ENCODE data around the gene PTCD1. TPM values are rescaled to one million over a fixed set of nuclear protein-coding genes. Genes with fewer than 3 reads are reported as not detected.
A peak's percentile ranks its signal among the peaks of the same experiment; 100 is the strongest.

The PTCD1 gene
- total RNA-seq, 6 experiments from 2014 or later: 4.5 to 8.6 (median 6.7) TPM

DNA sequence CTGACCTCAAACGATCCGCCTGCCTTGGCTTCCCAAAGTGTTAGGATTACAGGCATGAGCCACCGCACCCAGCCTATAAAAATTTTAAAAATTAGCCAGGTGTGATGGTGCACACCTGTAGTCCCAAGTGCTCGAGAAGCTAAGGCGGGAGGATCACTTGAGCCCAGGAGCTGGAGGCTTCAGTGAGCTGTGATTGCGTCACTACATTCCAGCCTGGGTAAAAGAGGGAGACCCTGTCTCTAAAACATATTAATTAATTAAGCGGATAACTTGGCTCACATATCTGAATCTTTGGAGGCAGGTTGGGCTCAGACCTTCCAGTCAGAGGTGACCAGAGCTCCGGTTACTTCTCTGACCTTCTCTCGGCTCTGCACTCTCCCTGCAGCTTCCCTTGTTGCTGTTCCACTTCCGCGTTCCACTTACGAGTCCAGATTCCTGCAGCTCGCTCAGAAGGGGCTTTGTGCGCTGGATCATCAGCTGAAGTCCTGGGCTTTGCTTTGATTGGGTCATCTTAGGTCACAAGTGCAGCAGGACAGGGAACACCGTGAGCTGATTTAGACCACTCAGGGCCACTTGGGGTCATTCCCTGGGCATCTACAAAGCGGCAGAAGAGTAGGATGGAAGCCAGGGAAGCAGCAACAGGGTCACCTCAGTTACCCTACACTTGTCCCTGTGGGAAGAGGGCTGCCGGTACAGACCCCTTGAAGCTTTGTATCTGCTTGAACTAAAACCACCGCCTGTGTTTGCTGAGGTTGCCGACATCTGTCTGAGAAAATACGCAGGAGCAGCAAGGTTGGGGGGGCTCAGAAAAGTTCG lies 66.1 kb downstream of the PTCD1 start:
- H3K27ac Mint-ChIP-seq: peak overlapping the region; percentile 60
- H3K36me3 Mint-ChIP-seq (ENCODE audit: low read depth): no peaks in the 10 kb centered on the region
- peaks cover 17% of the 10 kb centered on the region for H3K4me1 Mint-ChIP-seq (ENCODE audit: low read depth)
- H3K9me3 Mint-ChIP-seq: no peaks in the 10 kb centered on the region
- peaks cover 3% of the 10 kb centered on the region; the same call in 1 of the 2 replicates for H3K27me3 Mint-ChIP-seq (ENCODE audit: insufficient read depth)
- TF ChIP-seq, protein P1, sequence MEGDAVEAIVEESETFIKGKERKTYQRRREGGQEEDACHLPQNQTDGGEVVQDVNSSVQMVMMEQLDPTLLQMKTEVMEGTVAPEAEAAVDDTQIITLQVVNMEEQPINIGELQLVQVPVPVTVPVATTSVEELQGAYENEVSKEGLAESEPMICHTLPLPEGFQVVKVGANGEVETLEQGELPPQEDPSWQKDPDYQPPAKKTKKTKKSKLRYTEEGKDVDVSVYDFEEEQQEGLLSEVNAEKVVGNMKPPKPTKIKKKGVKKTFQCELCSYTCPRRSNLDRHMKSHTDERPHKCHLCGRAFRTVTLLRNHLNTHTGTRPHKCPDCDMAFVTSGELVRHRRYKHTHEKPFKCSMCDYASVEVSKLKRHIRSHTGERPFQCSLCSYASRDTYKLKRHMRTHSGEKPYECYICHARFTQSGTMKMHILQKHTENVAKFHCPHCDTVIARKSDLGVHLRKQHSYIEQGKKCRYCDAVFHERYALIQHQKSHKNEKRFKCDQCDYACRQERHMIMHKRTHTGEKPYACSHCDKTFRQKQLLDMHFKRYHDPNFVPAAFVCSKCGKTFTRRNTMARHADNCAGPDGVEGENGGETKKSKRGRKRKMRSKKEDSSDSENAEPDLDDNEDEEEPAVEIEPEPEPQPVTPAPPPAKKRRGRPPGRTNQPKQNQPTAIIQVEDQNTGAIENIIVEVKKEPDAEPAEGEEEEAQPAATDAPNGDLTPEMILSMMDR (IDR thresholded peaks at IDR 0.05): no peak
- peak; percentile 28 for DNase-seq
- peak overlapping the region; percentile 66; the same call in 1 of the 2 replicates for H3K4me3 Mint-ChIP-seq

DNA sequence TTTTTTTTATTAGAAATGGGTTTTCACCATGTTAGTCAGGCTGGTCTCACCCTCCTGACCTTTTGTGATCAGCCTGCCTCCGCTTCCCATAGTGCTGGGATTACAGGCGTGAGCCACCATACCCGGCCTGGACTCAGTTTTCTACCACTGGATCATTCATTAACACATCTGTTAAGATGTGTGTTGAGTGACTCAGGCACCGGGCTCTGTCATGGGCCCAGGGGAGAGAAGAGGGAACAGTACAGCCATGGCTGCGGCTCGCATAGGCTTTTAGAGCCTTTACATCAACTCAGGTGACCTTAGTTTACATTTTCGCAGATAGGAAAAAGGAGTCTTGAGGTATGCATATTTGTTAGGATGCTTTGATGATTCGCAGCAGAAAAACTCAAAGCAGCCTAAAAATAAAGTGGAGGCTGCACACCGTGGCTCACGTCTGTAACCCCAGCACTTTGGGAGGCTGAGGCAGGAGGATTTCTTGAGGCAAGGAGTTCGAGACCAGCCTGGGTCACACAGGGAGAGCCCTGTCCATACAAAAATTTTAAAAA lies 67.2 kb downstream of the PTCD1 start:
- Mint-ChIP-seq H3K36me3 (ENCODE audit: low read depth) (peaks cover 7% of the 10 kb centered on the region; the same call in 1 of the 2 replicates), H3K9me3 (no peaks in the 10 kb centered on the region), H3K27me3 (ENCODE audit: insufficient read depth) (peaks cover 3% of the 10 kb centered on the region; the same call in 1 of the 2 replicates), H3K4me1 (ENCODE audit: low read depth) (peaks cover 17% of the 10 kb centered on the region), H3K27ac (peak overlapping the region; percentile 53; the same call in 1 of the 2 replicates), H3K4me3 (no peak overlapping the region; the same call in 1 of the 2 replicates)
- DNase-seq: no peak
- TF ChIP-seq, protein P1 (IDR thresholded peaks at IDR 0.05): no peak

DNA sequence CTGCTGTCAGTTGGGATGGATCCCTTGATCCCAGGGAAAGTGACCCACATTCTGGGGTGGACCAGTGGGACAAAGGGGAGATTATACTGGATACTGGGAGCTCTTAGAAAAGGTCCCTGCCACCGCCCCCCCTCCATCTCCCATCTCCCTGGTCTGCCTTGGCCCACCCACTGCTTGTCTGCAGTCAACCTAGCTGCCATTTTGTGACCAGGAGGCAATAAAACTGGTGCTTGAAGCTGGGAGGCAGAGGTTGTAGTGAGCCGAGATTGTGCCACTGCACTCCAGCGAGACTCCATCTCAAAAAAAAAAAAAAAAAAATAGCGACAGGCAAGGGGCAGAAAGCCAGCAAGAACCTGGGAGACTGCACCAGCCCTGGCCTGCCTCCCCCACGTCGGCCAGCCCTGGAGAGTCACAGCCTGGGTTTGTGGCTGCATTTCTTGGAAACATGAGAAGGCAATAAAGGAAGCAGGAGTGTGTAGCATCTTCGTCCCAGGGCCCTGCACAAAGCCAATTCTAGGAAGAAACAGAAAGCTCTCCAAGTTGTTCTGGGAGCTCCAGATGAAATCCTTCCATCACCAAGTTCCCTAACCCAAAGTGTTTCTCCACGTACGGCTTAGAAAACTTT lies 68.7 kb downstream of the PTCD1 start:
- peaks cover 17% of the 10 kb centered on the region for H3K4me1 Mint-ChIP-seq (ENCODE audit: low read depth)

DNA sequence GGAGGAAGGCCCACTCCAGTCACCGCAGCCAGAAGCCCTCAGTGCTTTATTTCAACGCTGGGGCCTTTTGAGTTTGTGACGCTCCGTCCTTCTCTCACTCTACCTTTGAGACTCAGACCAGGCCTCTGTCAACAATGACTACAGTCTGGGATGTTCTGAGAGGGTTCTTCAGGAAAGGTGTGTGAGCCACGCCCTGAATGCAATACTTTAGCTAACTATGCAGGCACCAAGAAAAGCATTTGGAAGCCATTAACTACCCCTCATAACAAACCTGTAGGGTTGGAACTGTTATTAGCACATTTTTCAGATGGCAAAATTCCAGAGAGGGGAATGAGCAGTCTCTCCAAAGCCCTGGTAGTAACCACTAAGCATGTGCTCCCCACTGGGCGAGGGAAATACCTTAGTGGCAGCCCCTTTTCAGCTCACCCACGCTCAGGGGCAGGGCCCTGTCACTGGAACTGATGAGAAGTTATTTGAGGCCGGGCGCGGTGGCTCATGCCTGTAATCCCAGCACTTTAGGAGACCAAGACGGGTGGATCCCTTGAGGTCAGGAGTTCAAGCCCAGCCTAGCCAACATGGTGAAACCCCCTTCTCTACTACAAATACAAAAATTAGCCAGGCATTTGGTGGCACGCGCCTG lies 69.7 kb downstream of the PTCD1 start:
- Mint-ChIP-seq H3K36me3 (ENCODE audit: low read depth) (peaks cover 16% of the 10 kb centered on the region; the same call in 1 of the 2 replicates), H3K9me3 (no peaks in the 10 kb centered on the region), H3K4me3 (no peak overlapping the region), H3K27ac (no peak overlapping the region; the same call in 1 of the 2 replicates), H3K27me3 (ENCODE audit: insufficient read depth) (peaks cover 3% of the 10 kb centered on the region; the same call in 1 of the 2 replicates), H3K4me1 (ENCODE audit: low read depth) (peaks cover 17% of the 10 kb centered on the region)
- TF ChIP-seq, protein P1 (IDR thresholded peaks at IDR 0.05): no peak
- DNase-seq: no peak

More for the DNA sequence above, 68.7 kb downstream of the PTCD1 start:
- Mint-ChIP-seq H3K4me3 (no peak overlapping the region), H3K27ac (peak overlapping the region; percentile 31; the same call in 1 of the 2 replicates), H3K27me3 (ENCODE audit: insufficient read depth) (peaks cover 3% of the 10 kb centered on the region; the same call in 1 of the 2 replicates), H3K9me3 (no peaks in the 10 kb centered on the region), H3K36me3 (ENCODE audit: low read depth) (peaks cover 16% of the 10 kb centered on the region; the same call in 1 of the 2 replicates)
- no peak for DNase-seq
- TF ChIP-seq, protein P1 (IDR thresholded peaks at IDR 0.05): no peak

Other genes with a start within 250 kb of the PTCD1 start
- not detected for gene KPNA7, start 230.7 kb downstream of the PTCD1 start, total RNA-seq (2021; fragmentation: NEBNext Ultra II Directional; extraction: Animal tissue kit (Norgen Biotek cat#: 25700))
- gene MYH16, start 166.0 kb downstream of the PTCD1 start, total RNA-seq (2021; fragmentation: NEBNext Ultra II Directional; extraction: Animal tissue kit (Norgen Biotek cat#: 25700)): under 1 TPM in 1 of 6 experiments, not detected in 5; 0.05 TPM
- gene ARPC1A, start 112.9 kb downstream of the PTCD1 start, total RNA-seq (2021; fragmentation: NEBNext Ultra II Directional; extraction: Animal tissue kit (Norgen Biotek cat#: 25700)): 100 to 1,000 TPM; 261 to 285 (median 281) TPM
- gene ARPC1B, start 64.1 kb downstream of the PTCD1 start, total RNA-seq (2021; fragmentation: NEBNext Ultra II Directional; extraction: Animal tissue kit (Norgen Biotek cat#: 25700)): 100 to 1,000 TPM; 233 to 281 (median 249) TPM
- gene PDAP1, start 30.2 kb downstream of the PTCD1 start, total RNA-seq (2021; fragmentation: NEBNext Ultra II Directional; extraction: Animal tissue kit (Norgen Biotek cat#: 25700)): 100 to 1,000 TPM; 148 to 213 (median 180) TPM
- gene BUD31, start 29.8 kb downstream of the PTCD1 start, total RNA-seq (2021; fragmentation: NEBNext Ultra II Directional; extraction: Animal tissue kit (Norgen Biotek cat#: 25700)): 100 to 1,000 TPM; 134 to 147 (median 146) TPM
- 10 to 100 TPM; 26.7 to 34.0 (median 29.2) TPM for gene CPSF4, start 145 bp upstream of the PTCD1 start, total RNA-seq (2021; fragmentation: NEBNext Ultra II Directional; extraction: Animal tissue kit (Norgen Biotek cat#: 25700))
- gene ATP5MF, start 27.4 kb upstream of the PTCD1 start, total RNA-seq (2021; fragmentation: NEBNext Ultra II Directional; extraction: Animal tissue kit (Norgen Biotek cat#: 25700)): 100 to 1,000 TPM; 388 to 466 (median 440) TPM
- gene ZNF789, start 34.1 kb upstream of the PTCD1 start, total RNA-seq (2021; fragmentation: NEBNext Ultra II Directional; extraction: Animal tissue kit (Norgen Biotek cat#: 25700)): 1 to 10 TPM; 5.2 to 6.4 (median 5.6) TPM
- gene ZNF394, start 61.5 kb upstream of the PTCD1 start, total RNA-seq (2021; fragmentation: NEBNext Ultra II Directional; extraction: Animal tissue kit (Norgen Biotek cat#: 25700)): 10 to 100 TPM; 12.7 to 15.1 (median 14.4) TPM
- gene ZKSCAN5, start 65.9 kb upstream of the PTCD1 start, total RNA-seq (2021; fragmentation: NEBNext Ultra II Directional; extraction: Animal tissue kit (Norgen Biotek cat#: 25700)): 10 to 100 TPM in 5 of 6 experiments, 1 to 10 TPM in 1; 10.0 to 12.8 (median 11.3) TPM
- gene FAM200A, start 113.3 kb upstream of the PTCD1 start, total RNA-seq (2021; fragmentation: NEBNext Ultra II Directional; extraction: Animal tissue kit (Norgen Biotek cat#: 25700)): 1 to 10 TPM; 3.6 to 5.5 (median 5.3) TPM
- gene ZNF655, start 119.8 kb upstream of the PTCD1 start, total RNA-seq (2021; fragmentation: NEBNext Ultra II Directional; extraction: Animal tissue kit (Norgen Biotek cat#: 25700)): 10 to 100 TPM; 38.6 to 50.0 (median 43.5) TPM
- 1 to 10 TPM in 1 of 6 experiments, under 1 TPM in 5; 0.24 to 1.4 (median 0.52) TPM for gene TMEM225B, start 159.5 kb upstream of the PTCD1 start, total RNA-seq (2021; fragmentation: NEBNext Ultra II Directional; extraction: Animal tissue kit (Norgen Biotek cat#: 25700))
- gene ZSCAN25, start 178.1 kb upstream of the PTCD1 start, total RNA-seq (2021; fragmentation: NEBNext Ultra II Directional; extraction: Animal tissue kit (Norgen Biotek cat#: 25700)): 10 to 100 TPM in 3 of 6 experiments, 1 to 10 TPM in 3; 9.3 to 12.6 (median 9.9) TPM
- 1 to 10 TPM in 2 of 6 experiments, under 1 TPM in 4; 0.30 to 1.8 (median 0.48) TPM for gene CYP3A5, start 241.2 kb upstream of the PTCD1 start, total RNA-seq (2021; fragmentation: NEBNext Ultra II Directional; extraction: Animal tissue kit (Norgen Biotek cat#: 25700))